22Rv1 (cell line): ENCODE measurements around the gene EFEMP1.

Source experiments
- ZFX ChIP-seq: fragments of 450-650 bp; IDR thresholded peaks from 2 replicates; pipeline ENCODE4 v1.6.1; 2017; ENCODE audit warnings: antibody characterized with exemption, borderline replicate concordance
- TF ChIP-seq, protein P1 (sequence below): fragments of 450-650 bp; IDR thresholded peaks from 2 replicates; pipeline ENCODE4 v1.5.1; 2017; ENCODE audit warnings: mild to moderate bottlenecking

DNA sequence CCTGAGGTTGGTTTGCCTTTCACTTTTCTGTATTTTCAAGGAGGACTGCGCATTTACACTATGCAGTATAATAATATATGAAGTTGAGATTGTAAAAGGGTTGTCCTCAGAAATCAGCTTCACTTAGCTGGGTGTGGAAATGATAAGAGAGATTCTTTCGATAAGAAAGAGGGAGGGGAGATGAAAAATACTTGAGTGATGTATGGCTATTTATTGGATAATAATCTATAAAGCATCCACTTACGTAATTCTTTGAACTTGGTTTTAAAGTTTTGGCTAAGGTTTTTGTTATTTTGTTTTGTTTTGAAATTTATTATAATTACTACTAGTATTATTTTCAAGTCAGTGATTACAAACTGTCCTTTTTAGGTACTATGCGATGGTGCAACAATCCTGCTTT lies 40.6 kb downstream of the EFEMP1 start:
- TF ChIP-seq, protein P1, sequence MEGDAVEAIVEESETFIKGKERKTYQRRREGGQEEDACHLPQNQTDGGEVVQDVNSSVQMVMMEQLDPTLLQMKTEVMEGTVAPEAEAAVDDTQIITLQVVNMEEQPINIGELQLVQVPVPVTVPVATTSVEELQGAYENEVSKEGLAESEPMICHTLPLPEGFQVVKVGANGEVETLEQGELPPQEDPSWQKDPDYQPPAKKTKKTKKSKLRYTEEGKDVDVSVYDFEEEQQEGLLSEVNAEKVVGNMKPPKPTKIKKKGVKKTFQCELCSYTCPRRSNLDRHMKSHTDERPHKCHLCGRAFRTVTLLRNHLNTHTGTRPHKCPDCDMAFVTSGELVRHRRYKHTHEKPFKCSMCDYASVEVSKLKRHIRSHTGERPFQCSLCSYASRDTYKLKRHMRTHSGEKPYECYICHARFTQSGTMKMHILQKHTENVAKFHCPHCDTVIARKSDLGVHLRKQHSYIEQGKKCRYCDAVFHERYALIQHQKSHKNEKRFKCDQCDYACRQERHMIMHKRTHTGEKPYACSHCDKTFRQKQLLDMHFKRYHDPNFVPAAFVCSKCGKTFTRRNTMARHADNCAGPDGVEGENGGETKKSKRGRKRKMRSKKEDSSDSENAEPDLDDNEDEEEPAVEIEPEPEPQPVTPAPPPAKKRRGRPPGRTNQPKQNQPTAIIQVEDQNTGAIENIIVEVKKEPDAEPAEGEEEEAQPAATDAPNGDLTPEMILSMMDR, result no peak
- no peak for TF ChIP-seq ZFX
